B cell (primary cell): ENCODE results near the gene KDM5A. TPM values are rescaled to one million over a fixed set of nuclear protein-coding genes. Genes with fewer than 3 reads are reported as not detected.

Experiments
- ATAC-seq: fragments of 200-7000 bp; cut with Tn5 transposase; one replicate; pipeline ENCODE4 v1.10.0; 2021; ENCODE audit warnings: low read depth, mild to moderate bottlenecking, moderate number of reproducible peaks, moderate library complexity
- CTCF ChIA-PET: fragments of 350-600 bp; sonication (Branson Sonifier 250); formaldehyde crosslinking; loops from one replicate; lab custom pipeline; 2021; ENCODE audit warnings: antibody characterized with exemption, inconsistent platforms; lab: Charles Lee
- POLR2A ChIA-PET: fragments of 350-600 bp; sonication (Branson Sonifier 250); formaldehyde crosslinking; loops from one replicate; lab custom pipeline; 2021; ENCODE audit warnings: antibody characterized with exemption; lab: Charles Lee
- DNase-seq: peaks from one replicate; pipeline ENCODE4 v3.0.0; 2013
- H2AFZ ChIP-seq: 2 replicates; pipeline ENCODE4 v1.6.1; 2012; ENCODE audit warnings: mild to moderate bottlenecking, low read depth, low read length; ENCODE audit not compliant: insufficient read depth, poor library complexity, severe bottlenecking
- H3K27ac ChIP-seq, 2 donors: 1 replicate in 1 of 2; 2 replicates in 1 of 2; pipeline ENCODE4 v1.5.1; 2012 to 2013; ENCODE audit warnings: low read length in 2 of 2, mild to moderate bottlenecking in 2 of 2, moderate library complexity in 1 of 2
- H3K27me3 ChIP-seq, 4 experiments: fragments of 200-600 bp in 1 of 4; sonication (generic) in 1 of 4; replicated peaks in 1 of 4; 1 replicate in 2 of 4; 2 replicates in 2 of 4; pipeline versions ENCODE4 v1.6.1 to v1.7.0; 2013 to 2016; ENCODE audit warnings: low read length in 3 of 4, mild to moderate bottlenecking in 2 of 4, mixed read lengths in 1 of 4, moderate library complexity in 1 of 4; ENCODE audit not compliant: insufficient read depth in 4 of 4, control insufficient read depth in 3 of 4; ENCODE audit errors: control extremely low read depth in 1 of 4
- H3K36me3 ChIP-seq, 2 experiments: replicated peaks in 1 of 2; 1 replicate in 1 of 2; 2 replicates in 1 of 2; pipeline versions ENCODE4 v1.6.1 to v1.7.1; 2013; ENCODE audit warnings: low read length in 1 of 2; ENCODE audit not compliant: insufficient read depth in 2 of 2, control insufficient read depth in 1 of 2; ENCODE audit errors: control extremely low read depth in 1 of 2, extremely low read depth in 1 of 2
- H3K4me1 ChIP-seq, 2 donors: fragments of 200-600 bp in 1 of 2; sonication (generic) in 1 of 2; 1 replicate in 1 of 2; 2 replicates in 1 of 2; pipeline versions ENCODE4 v1.5.1 to v1.6.1; 2013 to 2017; ENCODE audit warnings: low read length in 2 of 2; ENCODE audit not compliant: control insufficient read depth in 2 of 2, insufficient read depth in 2 of 2
- H3K4me2 ChIP-seq: replicated peaks from 2 replicates; pipeline ENCODE3; 2012; ENCODE audit warnings: mild to moderate bottlenecking, low read depth, low read length; ENCODE audit not compliant: poor library complexity, severe bottlenecking
- H3K4me3 ChIP-seq, 5 experiments: fragments of 200-600 bp in 1 of 5; sonication (generic) in 1 of 5; 1 replicate in 3 of 5; 2 replicates in 2 of 5; pipeline versions ENCODE4 v1.5.1 to v1.7.0; 2011 to 2016; ENCODE audit warnings: low read length in 4 of 5, mild to moderate bottlenecking in 4 of 5, low read depth in 2 of 5, control low read depth in 1 of 5, moderate library complexity in 1 of 5; ENCODE audit not compliant: insufficient read depth in 1 of 5; ENCODE audit errors: control extremely low read depth in 1 of 5, extremely low read depth in 1 of 5
- H3K79me2 ChIP-seq: fragments of 200-600 bp; sonication (generic); one replicate; pipeline ENCODE4 v1.6.0; 2016; ENCODE audit warnings: low read length; ENCODE audit not compliant: control insufficient read depth, insufficient read depth
- H3K9ac ChIP-seq: fragments of 200-600 bp; sonication (generic); 2 replicates; pipeline ENCODE4 v1.6.1; 2017; ENCODE audit warnings: mild to moderate bottlenecking, low read length, moderate library complexity
- H3K9me3 ChIP-seq, 3 donors: one replicate each; pipeline versions ENCODE4 v1.6.1 to v1.7.1; 2013; ENCODE audit warnings: low read length in 2 of 3; ENCODE audit not compliant: control insufficient read depth in 2 of 3, insufficient read depth in 1 of 3; ENCODE audit errors: control extremely low read depth in 1 of 3
- H4K20me1 ChIP-seq: 2 replicates; pipeline ENCODE4 v1.6.0; 2012; ENCODE audit warnings: mild to moderate bottlenecking, low read length; ENCODE audit not compliant: insufficient read depth, control insufficient read depth, poor library complexity, severe bottlenecking
- H3K27ac Mint-ChIP-seq: one replicate; pipeline ENCODE4 v1.8.0; 2021; ENCODE audit warnings: mixed read lengths
- H3K27me3 Mint-ChIP-seq: one replicate; pipeline ENCODE4 v1.8.0; 2021; ENCODE audit warnings: mixed read lengths
- H3K4me1 Mint-ChIP-seq: one replicate; pipeline ENCODE4 v1.8.0; 2021; ENCODE audit warnings: mixed read lengths
- H3K4me3 Mint-ChIP-seq: one replicate; pipeline ENCODE4 v1.8.0; 2021; ENCODE audit warnings: mixed read lengths
- H3K9me3 Mint-ChIP-seq: one replicate; pipeline ENCODE4 v1.8.0; 2022; ENCODE audit warnings: mixed read lengths; ENCODE audit not compliant: insufficient read depth
- CTCF ChIP-seq: fragments of 200-600 bp; IDR thresholded peaks from one replicate; pipeline ENCODE4 v1.8.0; 2022; ENCODE audit warnings: antibody characterized with exemption, mild to moderate bottlenecking
- EZH2 ChIP-seq: IDR thresholded peaks from 2 replicates; pipeline ENCODE4 v1.6.1; 2012; ENCODE audit warnings: borderline replicate concordance, low read depth, mild to moderate bottlenecking, moderate library complexity, low read length; ENCODE audit not compliant: insufficient read depth, poor library complexity, severe bottlenecking
- WGBS: methylation state at CpG from one replicate; pipeline ENCODE4 v1.1.5; 2013; ENCODE audit warnings: missing lambda C conversion rate; ENCODE audit not compliant: insufficient coverage; 5-methylcytosine and 5-hydroxymethylcytosine counted together
- intact Hi-C: fragments of 100-400 bp; cut with micrococcal nuclease; formaldehyde crosslinking; loops from one replicate; pipeline ENCODE4 v1.10.0; 2022
- polyA plus RNA-seq: library from polyadenylated mRNA; depleted of rRNA; stranded (reverse); fragments of >200 nt; gene quantifications from 2 replicates; pipeline ENCODE4 v1.2.3, GENCODE V29; 2012
- total RNA-seq, 2 donors: library from RNA; stranded (reverse); fragments of 120-200 nt in 1 of 2; gene quantifications; 1 replicate in 1 of 2; 2 replicates in 1 of 2; pipeline versions ENCODE4 v1.2.3 to v1.2.4, GENCODE V29; 2013 to 2022

KDM5A gene
- total and polyA plus RNA-seq, 2 donors (not counting 1 experiment from before 2014, with no cell fraction given) = 13.0 to 171 TPM

GRCh38 chr12:318759-319515, 70.2 kb downstream of the KDM5A start:
- Mint-ChIP-seq H3K4me3 (no peak overlapping the region), H3K4me1 (no peaks in the 10 kb centered on the region), H3K27ac (no peak overlapping the region), H3K9me3 (no peaks in the 10 kb centered on the region), H3K27me3 (no peaks in the 10 kb centered on the region)
- Histone ChIP-seq H2AFZ (no peak overlapping the region), H3K9me3 (no peaks in the 10 kb centered on the region), H3K4me2 (no peak overlapping the region), H3K79me2 (peaks cover 76% of the 10 kb centered on the region), H3K4me1 (no peaks in the 10 kb centered on the region), H3K9ac (no peak overlapping the region), H3K4me3 (no peak overlapping the region), H3K36me3 (peaks cover 23 to 97% of the 10 kb centered on the region in 2 experiments), H3K27me3 (no peaks in the 10 kb centered on the region), H4K20me1 (peaks cover 36% of the 10 kb centered on the region), H3K27ac (no peak overlapping the region)
- intact Hi-C loops = loop anchor here (10.0 kb wide), 1 partner anchor 46 kb away; no protein-coding TSS in a partner anchor
- WGBS = 95% methylated on average over 8 of the region's 9 CpGs
- no peak for ATAC-seq
- ChIA-PET CTCF (no interaction called here), POLR2A (no interaction called here)
- no peak for TF ChIP-seq CTCF
- TF ChIP-seq EZH2 = no peak
- no peak for DNase-seq

- no peak for TF ChIP-seq CTCF
- TF ChIP-seq EZH2 = no peak
- Mint-ChIP-seq H3K9me3 (no peaks in the 10 kb centered on the region), H3K27me3 (no peaks in the 10 kb centered on the region), H3K27ac (no peak overlapping the region), H3K4me3 (no peak overlapping the region), H3K4me1 (no peaks in the 10 kb centered on the region)
- Histone ChIP-seq H3K36me3 (peaks cover 13 to 86% of the 10 kb centered on the region in 2 experiments), H3K4me3 (no peak overlapping the region), H3K9ac (no peak overlapping the region), H3K4me2 (no peak overlapping the region), H3K79me2 (peaks cover 54% of the 10 kb centered on the region), H3K27ac (no peak overlapping the region), H3K4me1 (no peaks in the 10 kb centered on the region), H4K20me1 (peaks cover 8% of the 10 kb centered on the region), H2AFZ (no peak overlapping the region), H3K9me3 (no peaks in the 10 kb centered on the region), H3K27me3 (no peaks in the 10 kb centered on the region)
- intact Hi-C loops = no loop called here
- no CpG with 5 or more reads among the region's 2 CpGs for WGBS
- CTCF ChIA-PET = no interaction called here
- DNase-seq (no peak), ATAC-seq (no peak)
- POLR2A ChIA-PET = no interaction called here
These were observed 80.6 kb downstream of the KDM5A start for GRCh38 chr12:308511-308910.
